ENCODE data around the gene ZFP90. TPM values are rescaled to one million over a fixed set of nuclear protein-coding genes. Genes with fewer than 3 reads are reported as not detected.

Gene ZFP90
- total RNA-seq = 38.3 and 47.2 TPM in 2 replicates

GRCh38 chr16:68538880-68539701, at the start of gene ZFP90:
TSS of gene ZFP90 (plus strand) at chr16:68539291. CDS start at chr16:68539793, 502 bp downstream.

Small RNA genes lying within 50 kb of the gene (small RNA-seq; reads per million reads assigned to genes)
- not detected for gene RNU4-36P

Other genes starting within 250 kb of the ZFP90 start
- 12.0 and 12.4 TPM in 2 replicates for gene SLC7A6OS, start 228.3 kb upstream of the ZFP90 start, total RNA-seq
- gene PRMT7, start 228.3 kb upstream of the ZFP90 start, total RNA-seq = 35.1 and 45.9 TPM in 2 replicates
- 0.26 and 0.32 TPM in 2 replicates for gene SMPD3, start 90.8 kb upstream of the ZFP90 start, total RNA-seq
- gene CDH3, start 106.0 kb downstream of the ZFP90 start, total RNA-seq = 0.13 and 0.22 TPM in 2 replicates
- 0.11 TPM in 1 of 2 replicates, not detected in the other for gene CDH1, start 198.0 kb downstream of the ZFP90 start, total RNA-seq

Data from articular chondrocyte of knee joint (primary cell).